Measurements from ENCODE around the gene SLC12A5. TPM values are rescaled to one million over a fixed set of nuclear protein-coding genes. Genes with fewer than 3 reads are reported as not detected.

SLC12A5 gene
- total RNA-seq, 6 donors from 2014 or later, result 0.69 to 1.3 TPM; not detected in 4

DNA sequence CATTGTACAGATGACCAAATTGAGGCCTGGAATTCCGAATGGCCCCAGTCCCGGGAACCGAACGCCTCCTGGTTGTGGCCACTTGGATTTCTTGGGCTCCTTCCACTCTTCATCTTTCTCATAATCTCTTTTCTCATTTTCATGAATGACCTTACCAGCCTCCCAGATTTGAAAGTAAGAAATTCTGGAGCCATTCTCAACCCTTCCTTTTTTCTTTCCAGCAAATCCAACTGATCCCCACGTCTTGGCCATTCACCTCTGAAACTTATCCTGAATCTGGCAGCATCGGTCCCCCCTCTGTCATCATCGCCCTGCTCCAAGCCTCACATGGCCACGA, 5.9 kb upstream of the SLC12A5 start:
- Histone ChIP-seq H3K4me1 (peaks cover 15 to 28% (median 21%) of the 10 kb centered on the region in 4 donors), H3K4me3 (no peak overlapping the region), H3K9me3 (no peaks in the 10 kb centered on the region), H3K27me3 (peaks cover 0 to 16% (median 8%) of the 10 kb centered on the region in 4 donors), H3K27ac (no peak overlapping the region), H3K36me3 (no peaks in the 10 kb centered on the region)
- WGBS, 2 donors, result 37 to 39% methylated on average over 8 of the region's 8 CpGs
- DNase-seq (no peak), ATAC-seq (ENCODE audit: low FRiP score in 2 of 2) (no peak)
- no peak for TF ChIP-seq POLR2AphosphoS5 (IDR thresholded peaks at IDR 0.05)
- TF ChIP-seq, protein P1, sequence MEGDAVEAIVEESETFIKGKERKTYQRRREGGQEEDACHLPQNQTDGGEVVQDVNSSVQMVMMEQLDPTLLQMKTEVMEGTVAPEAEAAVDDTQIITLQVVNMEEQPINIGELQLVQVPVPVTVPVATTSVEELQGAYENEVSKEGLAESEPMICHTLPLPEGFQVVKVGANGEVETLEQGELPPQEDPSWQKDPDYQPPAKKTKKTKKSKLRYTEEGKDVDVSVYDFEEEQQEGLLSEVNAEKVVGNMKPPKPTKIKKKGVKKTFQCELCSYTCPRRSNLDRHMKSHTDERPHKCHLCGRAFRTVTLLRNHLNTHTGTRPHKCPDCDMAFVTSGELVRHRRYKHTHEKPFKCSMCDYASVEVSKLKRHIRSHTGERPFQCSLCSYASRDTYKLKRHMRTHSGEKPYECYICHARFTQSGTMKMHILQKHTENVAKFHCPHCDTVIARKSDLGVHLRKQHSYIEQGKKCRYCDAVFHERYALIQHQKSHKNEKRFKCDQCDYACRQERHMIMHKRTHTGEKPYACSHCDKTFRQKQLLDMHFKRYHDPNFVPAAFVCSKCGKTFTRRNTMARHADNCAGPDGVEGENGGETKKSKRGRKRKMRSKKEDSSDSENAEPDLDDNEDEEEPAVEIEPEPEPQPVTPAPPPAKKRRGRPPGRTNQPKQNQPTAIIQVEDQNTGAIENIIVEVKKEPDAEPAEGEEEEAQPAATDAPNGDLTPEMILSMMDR (IDR thresholded peaks at IDR 0.05), result no peak
- TF ChIP-seq EP300 (IDR thresholded peaks at IDR 0.05), result no peak
- TF ChIP-seq POLR2A (IDR thresholded peaks at IDR 0.05), result no peak

DNA sequence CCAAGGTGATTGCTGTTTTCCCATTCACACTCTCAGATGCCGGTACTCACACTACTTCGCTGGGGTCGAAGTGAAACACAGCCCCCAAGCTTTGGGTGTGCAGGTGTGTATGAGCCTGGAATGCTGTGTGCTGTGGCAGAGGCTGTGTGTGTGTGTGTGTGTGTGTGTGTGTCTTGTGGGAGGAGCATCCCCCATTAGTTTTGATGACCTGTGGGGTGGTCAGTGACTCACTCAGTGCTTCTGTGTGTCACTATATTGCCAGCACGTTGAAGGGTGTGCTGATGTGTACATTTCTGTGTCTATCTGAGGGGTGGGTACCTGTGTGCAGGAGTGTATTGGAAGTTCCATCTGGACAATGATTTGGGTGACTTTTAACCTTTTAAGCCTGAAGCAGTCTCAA, 5.0 kb upstream of the SLC12A5 start:
- H3K4me3 ChIP-seq, result no peak overlapping the region
- ATAC-seq (ENCODE audit: low FRiP score in 2 of 2) (no peak), DNase-seq (no peak)
- no peaks in the 10 kb centered on the region for H3K36me3 ChIP-seq
- no peak overlapping the region for H3K27ac ChIP-seq
- peaks cover 15 to 31% (median 21%) of the 10 kb centered on the region in 4 donors for H3K4me1 ChIP-seq
- H3K9me3 ChIP-seq, result no peaks in the 10 kb centered on the region
- 67 to 73% methylated on average over 4 of the region's 4 CpGs for WGBS, 2 donors
- peaks cover 0 to 23% (median 12%) of the 10 kb centered on the region in 4 donors for H3K27me3 ChIP-seq
- TF ChIP-seq POLR2A (IDR thresholded peaks at IDR 0.05), result no peak
- TF ChIP-seq, protein P1 (IDR thresholded peaks at IDR 0.05), result no peak

DNA sequence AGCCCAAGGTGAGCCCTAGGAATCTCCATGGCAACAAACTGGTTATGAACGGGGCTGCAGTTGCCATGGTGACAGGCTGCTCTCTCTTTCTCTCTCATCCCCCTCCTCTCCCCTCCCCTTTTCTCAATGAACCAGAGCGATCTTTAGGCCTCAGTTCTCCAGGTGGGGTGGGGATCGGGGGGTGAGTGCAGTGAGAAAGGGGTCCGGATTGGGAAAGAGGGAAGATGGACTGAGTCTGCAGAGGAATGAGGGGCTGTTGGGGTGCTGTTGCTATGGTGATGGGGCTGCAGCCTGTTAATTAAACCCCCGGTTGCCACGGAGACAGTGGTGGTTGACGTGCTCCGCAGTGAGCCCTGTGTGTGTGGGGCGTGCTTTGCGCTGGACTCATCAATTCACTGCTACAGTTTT, 3.6 kb upstream of the SLC12A5 start:
- Histone ChIP-seq H3K36me3 (no peaks in the 10 kb centered on the region), H3K4me1 (peaks cover 15 to 36% (median 21%) of the 10 kb centered on the region in 4 donors), H3K9me3 (no peaks in the 10 kb centered on the region), H3K27me3 (peaks cover 0 to 35% (median 20%) of the 10 kb centered on the region in 4 donors), H3K4me3 (no peak overlapping the region), H3K27ac (no peak overlapping the region)
- DNase-seq, result no peak
- 58 to 73% methylated on average over 10 of the region's 10 CpGs for WGBS, 2 donors
- TF ChIP-seq POLR2AphosphoS5 (IDR thresholded peaks at IDR 0.05) (no peak), POLR2A (IDR thresholded peaks at IDR 0.05) (no peak), EP300 (IDR thresholded peaks at IDR 0.05) (no peak)
- TF ChIP-seq, protein P1 (IDR thresholded peaks at IDR 0.05), result no peak
- no peak for ATAC-seq (ENCODE audit: low FRiP score in 2 of 2)

DNA sequence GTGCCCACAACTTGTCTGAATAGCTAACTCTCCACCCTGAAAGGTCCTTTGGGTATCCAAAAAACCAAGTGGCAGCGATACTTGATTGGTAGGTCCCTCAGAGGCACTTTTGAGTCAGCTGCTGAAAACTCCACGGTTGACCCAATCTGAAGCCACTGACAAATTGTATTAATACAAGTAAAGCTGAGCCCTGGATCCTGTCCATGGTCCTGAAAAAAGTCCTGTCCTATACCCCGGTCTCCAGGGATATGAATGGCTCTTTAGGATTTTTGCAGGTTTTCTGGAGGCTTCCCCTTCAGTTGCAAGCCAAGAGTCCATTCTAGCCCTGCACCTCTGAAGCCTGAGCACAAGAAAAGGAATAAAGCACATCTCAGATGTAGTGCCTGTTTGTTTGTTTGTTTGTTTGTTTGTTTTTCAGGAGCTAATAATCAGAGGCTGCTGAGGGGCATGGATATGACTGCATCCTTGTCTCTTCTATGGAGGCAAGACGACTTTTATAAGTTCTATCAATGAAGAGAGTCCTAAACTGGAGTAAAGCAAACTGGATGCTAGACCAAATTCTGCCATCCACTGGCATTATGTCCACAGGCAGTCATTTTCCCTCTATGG, 1.7 kb upstream of the SLC12A5 start:
- TF ChIP-seq EP300 (IDR thresholded peaks at IDR 0.05) (no peak), POLR2AphosphoS5 (IDR thresholded peaks at IDR 0.05) (no peak)
- TF ChIP-seq, protein P1 (IDR thresholded peaks at IDR 0.05), result no peak
- Histone ChIP-seq H3K27me3 (peaks cover 0 to 46% (median 27%) of the 10 kb centered on the region in 4 donors), H3K36me3 (no peaks in the 10 kb centered on the region), H3K4me3 (no peak overlapping the region), H3K9me3 (no peaks in the 10 kb centered on the region), H3K27ac (no peak overlapping the region), H3K4me1 (peaks cover 6 to 27% (median 8%) of the 10 kb centered on the region in 4 donors)
- 16 to 20% methylated on average over 4 of the region's 4 CpGs for WGBS, 2 donors
- no peak for ATAC-seq (ENCODE audit: low FRiP score in 2 of 2)
- no peak for DNase-seq

DNA sequence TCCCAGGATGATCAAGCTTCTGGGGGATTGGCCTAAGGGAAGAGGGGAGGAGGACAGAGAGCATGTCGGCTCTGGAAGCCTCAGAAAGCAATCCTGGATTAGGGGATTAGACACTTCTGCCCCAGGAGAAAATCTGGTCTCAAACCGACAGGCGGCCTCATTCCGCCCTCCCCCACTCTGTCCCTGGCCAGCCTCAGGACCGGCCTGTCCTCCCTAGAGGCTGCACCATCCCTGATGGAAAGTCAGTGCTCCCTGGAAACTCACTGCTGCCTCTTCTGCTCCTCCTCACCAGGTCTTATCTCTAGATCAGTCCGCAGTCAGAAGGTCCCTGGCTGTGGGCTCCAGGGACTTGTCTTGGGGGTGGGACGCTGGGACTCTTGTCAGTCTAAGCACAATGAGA, 905 bp upstream of the SLC12A5 start:
- WGBS, 2 donors, result 68 to 78% methylated on average over 5 to 7 of the region's 7 CpGs
- Histone ChIP-seq H3K4me3 (no peak overlapping the region), H3K27ac (no peak overlapping the region), H3K9me3 (no peaks in the 10 kb centered on the region), H3K27me3 (peaks cover 0 to 47% (median 29%) of the 10 kb centered on the region in 4 donors), H3K36me3 (no peaks in the 10 kb centered on the region), H3K4me1 (peaks cover 0 to 20% (median 2%) of the 10 kb centered on the region in 4 donors)
- DNase-seq (no peak), ATAC-seq (ENCODE audit: low FRiP score in 2 of 2) (no peak)
- TF ChIP-seq, protein P1 (IDR thresholded peaks at IDR 0.05), result no peak
- no peak for TF ChIP-seq EP300 (IDR thresholded peaks at IDR 0.05)
- no peak for TF ChIP-seq POLR2AphosphoS5 (IDR thresholded peaks at IDR 0.05)
- no peak for TF ChIP-seq POLR2A (IDR thresholded peaks at IDR 0.05)
